Right lobe of liver (tissue), 6 donors: ENCODE results near the gene OPN1MW2. TPM values are rescaled to one million over a fixed set of nuclear protein-coding genes. Genes with fewer than 3 reads are reported as not detected.
"Not testable (repeated sequence)": the region's sequence is repeated elsewhere in the genome, so short reads cannot be mapped to it uniquely, and the experiment has no call there.

Experiments
- ATAC-seq, 4 donors: fragments of 200-7000 bp; cut with Tn5 transposase; one replicate each; pipeline ENCODE4 v1.9.1; 2020; ENCODE audit warnings: mild to moderate bottlenecking in 4 of 4, moderate library complexity in 4 of 4
- DNase-seq, 3 donors: peaks; one replicate each; pipeline ENCODE4 v3.0.0-alpha.2; 2020
- H3K27ac ChIP-seq, 3 donors: fragments of 200-600 bp; one replicate each; pipeline ENCODE4 v1.8.0; 2022
- H3K27me3 ChIP-seq, 2 donors: fragments of 200-600 bp; one replicate each; pipeline ENCODE4 v1.8.0; 2022
- H3K36me3 ChIP-seq, 4 donors: fragments of 200-600 bp; sonication (generic) in 1 of 4; one replicate each; pipeline versions ENCODE4 v1.5.1 to v1.8.0; 2017 to 2022; ENCODE audit warnings: control low read depth in 1 of 4
- H3K4me1 ChIP-seq, 4 donors: fragments of 200-600 bp; sonication (generic) in 1 of 4; one replicate each; pipeline versions ENCODE4 v1.5.1 to v1.8.0; 2017 to 2022; ENCODE audit warnings: control low read depth in 1 of 4
- H3K4me3 ChIP-seq, 3 donors: fragments of 200-600 bp; one replicate each; pipeline ENCODE4 v1.8.0; 2022
- H3K9me3 ChIP-seq, 4 donors: fragments of 200-600 bp; sonication (generic) in 1 of 4; one replicate each; pipeline versions ENCODE4 v1.5.1 to v1.8.0; 2017 to 2022; ENCODE audit warnings: control low read depth in 1 of 4
- WGBS: methylation state at CpG from one replicate; pipeline ENCODE4 v1.1.6; 2018; ENCODE audit warnings: low coverage, low lambda C conversion rate; ENCODE audit not compliant: insufficient coverage; ENCODE audit errors: missing lambda C conversion rate; 5-methylcytosine and 5-hydroxymethylcytosine counted together
- intact Hi-C, 2 donors: fragments of 100-400 bp; cut with DNase I; formaldehyde crosslinking; loops; one replicate each; pipeline versions ENCODE4 v1.11.2 to v1.14.1; 2022
- long read RNA-seq: library from polyadenylated mRNA; unstranded; transcript quantifications from one replicate; pipeline ENCODE4 v2.0.0, GENCODE V29; 2019
- total RNA-seq, 6 experiments: library from RNA; depleted of rRNA in 2 of 6; stranded (reverse); fragments of >200 nt in 2 of 6; fragmentation: NEBNext Ultra II Directional in 3 of 6; extraction: Animal tissue kit (Norgen Biotek cat#: 25700) in 3 of 6; gene quantifications; one replicate each; pipeline versions ENCODE4 v1.1.0 to v1.2.4, GENCODE V29; 2016 to 2023
- donor health status: DM: no; HTN: yes; CAD: no.
- donor health status: DM: no; HTN: no; CAD: no.
- donor health status: DM: no; HTN: no; CAD: no.
- donor health status: DM: no; HTN: yes; CAD: no.
- donor health status: DM: no; HTN: yes; CAD: no.

Gene OPN1MW2
- total RNA-seq, result not detected
- long read RNA-seq, result 0 reads

GRCh38 chrX:154219456-154219855 lies at the start of gene OPN1MW2:
OPN1MW2 (plus strand) TSS chrX:154219756; CDS start chrX:154219816, 60 bp downstream.
- ATAC-seq, intact Hi-C loops, DNase-seq, H3K27me3 ChIP-seq, H3K27ac ChIP-seq, H3K4me3 ChIP-seq, H3K9me3 ChIP-seq, H3K36me3 ChIP-seq, H3K4me1 ChIP-seq: not testable (repeated sequence)
- no CpG with 5 or more reads among the region's 16 CpGs for WGBS

GRCh38 chrX:154172535-154172943 lies 47.0 kb upstream of the OPN1MW2 start:
- H3K27me3 ChIP-seq, intact Hi-C loops, DNase-seq, H3K4me1 ChIP-seq, H3K4me3 ChIP-seq, H3K9me3 ChIP-seq, H3K36me3 ChIP-seq, H3K27ac ChIP-seq: not testable (repeated sequence)
- no CpG with 5 or more reads among the region's 11 CpGs for WGBS
- peak; percentile 33 to 89 (median 84) for ATAC-seq

GRCh38 chrX:154174356-154174755 lies 45.2 kb upstream of the OPN1MW2 start:
- intact Hi-C loops, ATAC-seq: not testable (repeated sequence)

GRCh38 chrX:154182296-154182695 lies 37.3 kb upstream of the OPN1MW2 start, which contains the start of gene OPN1MW:
OPN1MW (plus strand) TSS chrX:154182596; CDS start chrX:154182678, 82 bp downstream.
- DNase-seq, intact Hi-C loops, H3K9me3 ChIP-seq, H3K36me3 ChIP-seq, H3K4me1 ChIP-seq, H3K27me3 ChIP-seq, H3K27ac ChIP-seq, ATAC-seq, H3K4me3 ChIP-seq: not testable (repeated sequence)
- WGBS, result no CpG with 5 or more reads among the region's 14 CpGs

More at GRCh38 chrX:154174356-154174755, 45.2 kb upstream of the OPN1MW2 start:
- H3K4me3 ChIP-seq, H3K4me1 ChIP-seq, H3K9me3 ChIP-seq, H3K36me3 ChIP-seq, DNase-seq, H3K27me3 ChIP-seq, H3K27ac ChIP-seq: not testable (repeated sequence)
- no CpG with 5 or more reads among the region's 10 CpGs for WGBS

GRCh38 chrX:154183794-154184193 lies 35.8 kb upstream of the OPN1MW2 start:
- H3K9me3 ChIP-seq, H3K36me3 ChIP-seq, ATAC-seq, intact Hi-C loops, H3K4me3 ChIP-seq, H3K27me3 ChIP-seq, H3K4me1 ChIP-seq, H3K27ac ChIP-seq, DNase-seq: not testable (repeated sequence)
- no CpG with 5 or more reads among the region's 8 CpGs for WGBS

- no CpG with 5 or more reads among the region's 8 CpGs for WGBS
- DNase-seq, H3K27me3 ChIP-seq, H3K4me3 ChIP-seq, ATAC-seq, intact Hi-C loops, H3K4me1 ChIP-seq, H3K9me3 ChIP-seq, H3K36me3 ChIP-seq, H3K27ac ChIP-seq: not testable (repeated sequence)
Observed at GRCh38 chrX:154192846-154193245, 26.7 kb upstream of the OPN1MW2 start.

GRCh38 chrX:154194316-154194715 lies 25.2 kb upstream of the OPN1MW2 start:
- H3K4me3 ChIP-seq, H3K27ac ChIP-seq, DNase-seq, H3K27me3 ChIP-seq, H3K4me1 ChIP-seq, H3K9me3 ChIP-seq, intact Hi-C loops, H3K36me3 ChIP-seq: not testable (repeated sequence)
- whole genome bisulfite sequencing, result no CpG with 5 or more reads among the region's 2 CpGs
- peak in 3 of 4 donors; percentile 55 to 72 (median 68) for ATAC-seq

- H3K36me3 ChIP-seq, DNase-seq, ATAC-seq, H3K27me3 ChIP-seq, H3K4me3 ChIP-seq, H3K4me1 ChIP-seq, H3K9me3 ChIP-seq, intact Hi-C loops, H3K27ac ChIP-seq: not testable (repeated sequence)
- WGBS, result no CpG with 5 or more reads among the region's 15 CpGs
Observed at GRCh38 chrX:154196466-154196865, 23.1 kb upstream of the OPN1MW2 start.

GRCh38 chrX:154209670-154210418 lies 9.7 kb upstream of the OPN1MW2 start:
- no CpG with 5 or more reads among the region's 21 CpGs for WGBS
- ATAC-seq, result peak; percentile 60 to 87 (median 84)
- H3K4me3 ChIP-seq, H3K4me1 ChIP-seq, H3K27me3 ChIP-seq, H3K9me3 ChIP-seq, H3K36me3 ChIP-seq, intact Hi-C loops, DNase-seq, H3K27ac ChIP-seq: not testable (repeated sequence)

- 60% methylated on average over 3 of the region's 9 CpGs for WGBS
- H3K9me3 ChIP-seq, H3K36me3 ChIP-seq: not testable (repeated sequence)
Observed at GRCh38 chrX:154211057-154211456, 8.5 kb upstream of the OPN1MW2 start.

GRCh38 chrX:154211499-154211898 lies 8.1 kb upstream of the OPN1MW2 start:
- intact Hi-C loops, DNase-seq: not testable (repeated sequence)
- no CpG with 5 or more reads among the region's 10 CpGs for WGBS

More at GRCh38 chrX:154211057-154211456, 8.5 kb upstream of the OPN1MW2 start:
- ATAC-seq, intact Hi-C loops, H3K27ac ChIP-seq, H3K4me3 ChIP-seq, H3K27me3 ChIP-seq, H3K4me1 ChIP-seq: not testable (repeated sequence)
- peak in 1 of 3 donors; percentile 12 for DNase-seq

More at GRCh38 chrX:154211499-154211898, 8.1 kb upstream of the OPN1MW2 start:
- not testable (repeated sequence) for H3K9me3 ChIP-seq, H3K27ac ChIP-seq, H3K4me3 ChIP-seq, H3K36me3 ChIP-seq, H3K27me3 ChIP-seq, ATAC-seq, H3K4me1 ChIP-seq
